ENCODE measurements around the gene ARVCF. TPM values are rescaled to one million over a fixed set of nuclear protein-coding genes. Genes with fewer than 3 reads are reported as not detected.

The ARVCF gene
- total and polyA plus RNA-seq, 2 of the 8 experiments (the other 6 are each of a cell fraction or from before 2014, with no cell fraction given) = 31.0 to 43.2 TPM

GRCh38 chr22:19986011-19986409, 30.6 kb downstream of the ARVCF start:
- no peak overlapping the region for H3K4ac ChIP-seq (replicated peaks; ENCODE audit: insufficient read length, low read depth, low read length)
- H2BK12ac ChIP-seq (ENCODE audit: low read depth, low read length) = no peak overlapping the region; the same call in 1 of the 2 replicates
- peaks cover 4% of the 10 kb centered on the region; the same call in 1 of the 2 replicates for H3K23me2 ChIP-seq (ENCODE audit: low read depth, low read length)
- H2BK20ac ChIP-seq (ENCODE audit: low read length) = no peak overlapping the region
- CTCF ChIA-PET (ENCODE audit: partially characterized antibody) = interaction anchor here (0.7 to 5.6 kb wide), 7 partner anchors 10 to 221 kb away, joined by 3 to 58 read pairs (median 3); no protein-coding TSS in a partner anchor
- H3K27ac ChIP-seq (ENCODE audit: low read depth, low read length) = no peak overlapping the region
- H4K8ac ChIP-seq (ENCODE audit: extremely low read depth, insufficient read depth, low read length) = no peak overlapping the region
- no peaks in the 10 kb centered on the region for H3K9me3 ChIP-seq (ENCODE audit: insufficient read depth in 2 of 2, low read depth in 1 of 2, low read length in 1 of 2)
- 67% methylated on average over 2 of the region's 2 CpGs; no CpG with 5 or more reads in 1 of the 2 experiments for WGBS, 2 experiments (ENCODE audit: extremely low coverage in 1 of 2, insufficient coverage in 1 of 2, insufficient read length in 1 of 2, insufficient replicate concordance in 2 of 2, low coverage in 1 of 2, low lambda C conversion rate in 2 of 2, missing lambda C conversion rate in 1 of 2)
- H3K27me3 ChIP-seq (replicated peaks in 1 of 4; ENCODE audit: control insufficient read depth in 3 of 4, extremely low read depth in 1 of 4, insufficient read depth in 3 of 4, low read length in 3 of 4) = no peaks in the 10 kb centered on the region
- H2AK5ac ChIP-seq (ENCODE audit: low read depth, low read length) = peak overlapping the region; percentile 66; the same call in 1 of the 2 replicates
- peaks cover 0 to 8% of the 10 kb centered on the region in 2 experiments; a peak in 1 of 4 replicates for H3K79me2 ChIP-seq (ENCODE audit: control insufficient read depth in 1 of 2, insufficient read depth in 2 of 2, low read length in 2 of 2)
- peak overlapping the region in 3 of 4 experiments; percentile 53 to 73 (median 69); a peak in 5 of 7 replicates for H3K9ac ChIP-seq (replicated peaks in 1 of 4; ENCODE audit: extremely low read depth in 1 of 4, low read depth in 3 of 4, low read length in 3 of 4)
- H4K91ac ChIP-seq (replicated peaks; ENCODE audit: insufficient read length, low read length) = no peak overlapping the region
- no peak for TF ChIP-seq USF2 (IDR thresholded peaks at IDR 0.05; ENCODE audit: low read length)
- no peak for TF ChIP-seq EGR1 (IDR thresholded peaks at IDR 0.05; ENCODE audit: borderline replicate concordance, low read depth, low read length)
- TF ChIP-seq CHD1 (IDR thresholded peaks at IDR 0.05; ENCODE audit: low read depth, low read length) = no peak
- no peak overlapping the region for H3K23ac ChIP-seq (ENCODE audit: insufficient read length)
- FAIRE-seq (no peak), DNase-seq (ENCODE audit: low read depth in 1 of 2, low spot score in 2 of 2) (no peak)
- no peak overlapping the region for H3K14ac ChIP-seq (ENCODE audit: insufficient read length)
- peak overlapping the region; percentile 40; the same call in 1 of the 2 replicates for H2BK15ac ChIP-seq (ENCODE audit: low read length)
- H3K56ac ChIP-seq (replicated peaks; ENCODE audit: insufficient read length, low read depth, low read length) = no peak overlapping the region
- H2BK5ac ChIP-seq (ENCODE audit: low read depth, low read length) = no peak overlapping the region
- POLR2A ChIA-PET (ENCODE audit: partially characterized antibody) = interaction anchor here (0.7 to 2.7 kb wide), 10 partner anchors 9 to 138 kb away, joined by 3 to 13 read pairs (median 5); no protein-coding TSS in a partner anchor
- peaks cover 0 to 8% (median 3%) of the 10 kb centered on the region in 4 experiments; a peak in 5 of 8 replicates for H3K36me3 ChIP-seq (ENCODE audit: control insufficient read depth in 2 of 4, insufficient read depth in 4 of 4, low read length in 3 of 4)
- no peak overlapping the region for H2AFZ ChIP-seq (ENCODE audit: low read length)
- H3K4me2 ChIP-seq (ENCODE audit: insufficient read depth in 1 of 2, low read depth in 2 of 2, low read length in 2 of 2) = peak overlapping the region; percentile 89
- peaks cover 0 to 17% (median 11%) of the 10 kb centered on the region in 4 experiments; a peak in 5 of 7 replicates for H3K4me1 ChIP-seq (replicated peaks in 1 of 4; ENCODE audit: control insufficient read depth in 3 of 4, insufficient read depth in 4 of 4, low read length in 3 of 4)
- H4K5ac ChIP-seq (ENCODE audit: insufficient read length, low read depth, low read length) = no peak overlapping the region
- H4K20me1 ChIP-seq (replicated peaks in 1 of 2; ENCODE audit: control insufficient read depth in 1 of 2, insufficient read depth in 2 of 2, low read length in 2 of 2) = peaks cover 10 to 21% of the 10 kb centered on the region in 2 experiments
- H3K4me3 ChIP-seq (ENCODE audit: extremely low read depth in 1 of 4, insufficient read depth in 2 of 4, low read depth in 3 of 4, low read length in 4 of 4) = peak overlapping the region; percentile 74 to 88 (median 82)
- H3K79me1 ChIP-seq (ENCODE audit: low read depth, low read length) = peaks cover 24% of the 10 kb centered on the region
- no peak overlapping the region for H2BK120ac ChIP-seq (replicated peaks; ENCODE audit: low read depth, low read length)
- H3K18ac ChIP-seq (ENCODE audit: extremely low read depth, low read length) = peak overlapping the region; percentile 53; the same call in 1 of the 2 replicates
